GM21515 (cell line): ENCODE measurements around the gene GCNT2.
A peak's percentile ranks its signal among the peaks of the same experiment; 100 is the strongest.
"Not testable (repeated sequence)": the region's sequence is repeated elsewhere in the genome, so short reads cannot be mapped to it uniquely, and the experiment has no call there.

ENCODE experiments used
- ATAC-seq: cut with Tn5 transposase; IDR thresholded peaks from one replicate; pipeline ENCODE4 v1.9.1; 2021; ENCODE audit not compliant: unreplicated experiment

The GCNT2 gene

GRCh38 chr6:10600681-10601080 is 79.5 kb downstream of the GCNT2 start:
- ATAC-seq, result not testable (repeated sequence)

DNA sequence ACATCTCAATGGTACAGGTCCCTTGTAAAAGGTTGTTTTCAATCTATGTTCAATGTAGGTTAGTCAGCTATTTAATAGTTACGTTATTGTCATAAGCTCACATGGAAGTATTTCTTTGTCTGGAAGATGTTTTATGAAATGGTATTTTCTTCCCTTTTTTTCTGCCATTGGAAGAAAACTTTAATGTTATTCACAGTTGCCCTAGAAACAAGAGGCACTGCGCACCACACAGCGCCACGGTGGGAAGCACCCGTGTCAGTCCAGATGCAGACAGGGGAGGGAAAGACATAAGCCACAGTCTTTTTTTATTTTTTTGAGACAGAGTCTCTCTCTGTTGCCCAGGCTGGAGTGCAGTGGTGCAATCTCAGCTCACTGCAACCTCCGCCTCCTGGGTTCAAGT is 82.1 kb downstream of the GCNT2 start:
- no peak for ATAC-seq

- ATAC-seq, result no peak
Observed at GRCh38 chr6:10609038-10609437, 87.9 kb downstream of the GCNT2 start.

GRCh38 chr6:10610289-10610688 is 89.1 kb downstream of the GCNT2 start:
- ATAC-seq, result no peak

GRCh38 chr6:10612161-10612560 is 91.0 kb downstream of the GCNT2 start:
- no peak for ATAC-seq

- ATAC-seq, result no peak
Observed at GRCh38 chr6:10613077-10613476, 91.9 kb downstream of the GCNT2 start.

- ATAC-seq, result no peak
Observed at GRCh38 chr6:10613723-10614122, 92.6 kb downstream of the GCNT2 start.

DNA sequence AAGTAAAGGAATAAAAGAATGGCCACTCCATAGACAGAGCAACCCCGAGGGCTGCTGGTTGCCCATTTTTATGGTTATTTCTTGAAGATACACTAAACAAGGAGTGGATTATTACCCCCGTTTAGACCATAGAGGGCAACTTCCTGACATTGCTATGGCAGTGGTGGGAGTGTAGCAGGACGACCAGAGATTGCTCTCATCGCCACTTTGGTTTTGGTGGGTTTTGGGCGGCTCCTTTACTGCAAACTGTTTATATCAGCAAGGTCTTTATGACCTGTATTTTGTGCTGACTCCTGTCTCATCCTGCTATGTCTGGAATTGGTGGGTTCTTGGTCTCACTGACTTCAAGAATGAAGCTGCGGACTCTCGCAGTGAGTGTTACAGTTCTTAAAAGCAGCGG is 94.5 kb downstream of the GCNT2 start:
- no peak for ATAC-seq

- ATAC-seq, result not testable (repeated sequence)
Observed at GRCh38 chr6:10616266-10616665, 95.1 kb downstream of the GCNT2 start.

- ATAC-seq, result no peak
Observed at GRCh38 chr6:10617008-10617696, 96.0 kb downstream of the GCNT2 start.

DNA sequence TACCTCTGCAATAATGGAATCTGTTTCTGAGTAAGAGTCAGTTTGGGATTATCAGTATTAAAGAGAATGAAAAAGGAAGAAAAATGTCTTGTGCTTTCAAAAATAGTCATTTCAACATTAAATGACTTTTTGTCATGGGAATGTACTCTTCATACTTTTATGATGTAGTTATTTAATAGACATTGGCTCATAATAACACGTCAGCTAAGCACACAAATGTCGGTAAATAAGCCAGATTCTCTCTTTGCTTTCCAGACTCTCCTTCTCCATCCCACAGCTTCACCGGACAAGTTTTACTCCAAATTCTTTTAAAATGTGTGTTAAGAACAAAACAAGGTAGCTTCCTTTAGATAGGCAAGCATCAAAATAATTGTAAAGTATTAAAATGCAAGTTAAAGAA is 97.3 kb downstream of the GCNT2 start:
- ATAC-seq, result no peak

DNA sequence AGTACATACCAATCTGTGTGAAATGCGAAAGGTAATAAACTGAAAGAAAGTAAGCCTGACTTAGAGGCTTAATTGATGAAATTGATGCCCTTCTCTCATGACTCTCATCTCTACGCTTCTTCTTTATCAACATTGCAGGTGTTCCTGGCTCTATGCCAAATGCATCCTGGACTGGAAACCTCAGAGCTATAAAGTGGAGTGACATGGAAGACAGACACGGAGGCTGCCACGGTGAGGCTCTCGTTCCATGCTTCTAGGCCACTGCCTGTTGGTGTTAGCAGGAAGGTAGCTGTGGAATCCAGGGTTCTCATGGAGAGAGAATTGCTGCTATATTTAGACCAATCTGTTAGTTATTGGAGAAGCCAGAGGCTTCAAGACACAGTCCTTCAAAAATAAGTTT is 100.1 kb downstream of the GCNT2 start:
- ATAC-seq, result no peak

- ATAC-seq, result no peak
Observed at GRCh38 chr6:10621847-10622246, 100.7 kb downstream of the GCNT2 start.

DNA sequence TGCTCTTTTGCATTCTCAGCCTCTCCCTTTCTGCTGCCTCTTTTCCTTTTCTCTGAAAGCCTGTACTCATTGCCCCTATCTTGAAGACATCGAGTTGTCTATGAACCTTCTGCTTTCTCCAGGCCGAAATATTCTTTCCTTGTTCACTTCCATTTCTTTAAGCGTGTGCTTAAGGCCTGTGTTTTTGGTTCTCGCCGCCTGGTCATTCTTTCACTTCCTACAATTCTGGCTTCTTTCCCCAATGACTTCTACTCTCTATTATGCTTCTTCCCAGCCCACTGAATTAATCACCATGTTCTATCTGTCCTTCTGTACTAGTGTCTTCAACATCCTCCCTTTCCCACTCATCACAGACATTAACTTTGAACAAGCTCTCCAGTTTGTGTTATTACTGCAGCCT is 103.7 kb downstream of the GCNT2 start:
- no peak for ATAC-seq

DNA sequence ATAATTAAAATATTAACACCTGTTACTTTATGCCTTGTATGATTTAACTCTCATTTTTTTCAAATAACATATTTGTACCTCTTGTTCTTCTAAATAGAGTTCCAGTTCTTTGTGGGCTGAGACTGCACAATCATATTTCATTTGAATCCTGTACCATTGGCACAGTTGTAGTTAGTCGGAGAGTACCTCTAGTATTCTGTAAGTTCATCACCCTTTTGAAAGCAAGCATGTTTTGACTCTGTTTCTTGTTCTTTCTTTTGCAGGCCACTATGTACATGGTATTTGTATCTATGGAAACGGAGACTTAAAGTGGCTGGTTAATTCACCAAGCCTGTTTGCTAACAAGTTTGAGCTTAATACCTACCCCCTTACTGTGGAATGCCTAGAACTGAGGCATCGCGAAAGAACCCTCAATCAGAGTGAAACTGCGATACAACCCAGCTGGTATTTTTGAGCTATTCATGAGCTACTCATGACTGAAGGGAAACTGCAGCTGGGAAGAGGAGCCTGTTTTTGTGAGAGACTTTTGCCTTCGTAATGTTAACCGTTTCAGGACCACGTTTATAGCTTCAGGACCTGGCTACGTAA is 105.1 kb downstream of the GCNT2 start:
- peak; percentile 75 for ATAC-seq

DNA sequence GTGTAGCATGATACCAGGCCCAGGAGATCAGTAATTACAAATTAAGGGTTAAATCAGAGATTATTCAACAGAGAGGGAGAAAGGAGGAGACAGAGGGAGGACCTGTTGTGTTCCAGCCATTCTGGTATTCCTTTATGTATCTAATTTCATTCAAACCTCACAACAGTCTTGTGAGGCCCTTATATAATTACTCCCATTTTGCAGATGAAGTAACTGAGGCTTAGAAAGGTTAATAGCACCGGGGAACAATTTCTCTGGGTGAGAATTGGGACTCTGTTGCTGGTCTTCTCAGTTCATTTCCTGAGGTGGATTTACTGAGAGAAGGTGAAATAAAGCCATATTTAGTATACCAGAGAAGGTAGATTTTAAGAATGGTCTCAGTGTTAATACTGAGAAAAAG is 106.6 kb downstream of the GCNT2 start:
- ATAC-seq, result no peak

DNA sequence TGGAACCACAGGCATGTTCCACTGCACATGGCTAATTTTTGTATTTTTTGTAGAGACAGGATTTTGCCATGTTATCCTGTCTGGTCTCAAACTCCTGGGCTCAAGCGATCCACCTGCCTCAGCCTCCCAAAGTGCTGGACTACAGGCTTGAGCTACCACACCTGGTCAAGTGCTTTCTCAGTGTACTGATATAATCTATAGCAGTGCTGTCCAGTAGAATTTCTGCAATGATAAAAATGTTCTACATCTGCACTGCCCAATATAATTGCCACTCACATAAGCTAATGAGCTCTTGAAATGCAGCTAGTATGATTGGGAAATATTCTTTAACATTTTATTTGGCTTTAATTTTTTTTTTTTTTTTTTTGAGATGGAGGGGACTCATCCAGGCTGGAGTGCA is 109.0 kb downstream of the GCNT2 start:
- ATAC-seq, result no peak

- peak; percentile 89 for ATAC-seq
Observed at GRCh38 chr6:10633216-10633615, 112.1 kb downstream of the GCNT2 start.

DNA sequence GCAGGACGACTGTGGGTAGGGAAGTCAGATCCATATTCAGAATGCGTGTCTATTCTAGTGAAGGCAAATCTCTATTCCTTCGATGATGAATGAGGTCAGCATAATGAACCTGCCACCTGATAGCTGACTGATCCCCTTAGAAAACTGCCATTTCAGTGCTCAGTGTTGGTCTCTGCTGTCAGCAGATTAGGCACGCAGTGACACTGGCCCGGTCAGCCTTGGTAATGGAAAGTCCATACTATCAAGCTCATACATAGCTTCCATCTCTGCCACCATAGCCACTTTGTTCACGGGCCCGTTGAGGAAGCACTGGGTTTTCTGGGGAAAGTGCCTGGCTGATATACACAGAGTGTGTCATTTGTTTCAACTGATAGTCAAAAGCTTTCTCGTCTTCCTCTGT is 119.3 kb downstream of the GCNT2 start:
- ATAC-seq, result no peak

DNA sequence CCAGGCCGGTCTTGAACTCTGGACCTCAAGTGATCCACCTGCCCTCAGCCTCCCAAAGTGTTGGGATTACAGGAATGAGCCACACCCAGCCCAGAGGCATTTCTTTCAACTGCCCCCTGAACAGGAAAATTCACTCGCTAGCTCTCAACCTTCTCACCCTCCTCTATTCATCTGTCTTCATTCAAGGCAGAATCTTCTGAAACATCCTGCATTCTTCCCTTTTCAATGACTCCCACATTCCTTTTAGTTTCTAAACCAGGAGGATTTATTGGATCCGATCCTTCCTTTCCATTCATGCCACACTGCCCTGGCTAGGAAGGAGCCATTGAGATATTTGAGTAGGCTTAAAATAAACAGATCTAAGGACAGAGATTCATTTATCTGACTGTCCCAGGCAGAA is 120.4 kb downstream of the GCNT2 start:
- no peak for ATAC-seq

- peak; percentile 69 for ATAC-seq
Observed at GRCh38 chr6:10643201-10643651, 122.1 kb downstream of the GCNT2 start.

DNA sequence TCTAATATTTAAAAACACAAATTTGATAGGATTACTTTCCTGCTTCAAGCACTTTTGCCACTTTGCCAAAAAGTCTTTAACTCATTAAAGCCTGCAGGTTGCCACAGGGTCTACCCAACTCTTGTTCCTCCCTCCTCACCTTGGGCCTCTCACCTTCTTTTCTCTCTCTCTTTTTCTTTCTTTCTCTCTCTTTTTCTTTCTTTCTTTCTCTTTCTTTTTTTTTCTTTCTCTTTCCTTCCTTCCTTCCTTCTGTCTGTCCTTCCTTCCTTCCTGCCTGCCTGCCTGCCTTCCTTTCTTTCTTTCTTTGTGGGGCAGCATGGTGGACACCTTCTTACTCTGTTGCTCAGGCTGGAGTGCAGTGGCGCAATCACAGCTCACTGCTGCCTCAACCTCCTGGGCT is 123.1 kb downstream of the GCNT2 start:
- no peak for ATAC-seq

GRCh38 chr6:10655508-10656055 is 134.4 kb downstream of the GCNT2 start:
- no peak for ATAC-seq
